IMR-90 (cell line): ENCODE measurements around the gene RIPK4. TPM values are rescaled to one million over a fixed set of nuclear protein-coding genes. Genes with fewer than 3 reads are reported as not detected.

Experiments
- ATAC-seq: fragments of 200-7000 bp; cut with Tn5 transposase; 2 replicates; pipeline ENCODE4 v1.9.1; 2020; ENCODE audit warnings: low read depth, mild to moderate bottlenecking, moderate library complexity
- BruUV-seq: library from RNA; stranded (reverse); fragments of 400-500 nt; replicated peaks from 2 replicates; lab custom pipeline; 2021; lab: Mats Ljungman, UMichigan
- CTCF ChIA-PET: fragments of 300-600 bp; formaldehyde crosslinking; extraction: SDS; loops from one replicate; lab custom pipeline; 2021; ENCODE audit warnings: antibody characterized with exemption; lab: Yijun Ruan, JAX
- POLR2A ChIA-PET: fragments of 300-600 bp; sonication (Branson Sonifier 250); formaldehyde crosslinking; loops from one replicate; lab custom pipeline; 2022; ENCODE audit warnings: antibody characterized with exemption; ENCODE audit not compliant: unreplicated experiment; lab: Charles Lee
- DNase-seq: peaks from one replicate; pipeline ENCODE4 v3.0.0; 2013
- H2AFZ ChIP-seq: replicated peaks from 2 replicates; pipeline ENCODE3; 2013; ENCODE audit warnings: low read length, mild to moderate bottlenecking; ENCODE audit not compliant: poor library complexity
- H2AK5ac ChIP-seq: 2 replicates; pipeline ENCODE4 v1.6.1; 2013; ENCODE audit warnings: low read depth, low read length, inconsistent platforms
- H2AK9ac ChIP-seq: replicated peaks from 2 replicates; pipeline ENCODE3; 2013; ENCODE audit warnings: mild to moderate bottlenecking, low read depth, low read length, moderate library complexity; ENCODE audit not compliant: poor library complexity
- H2BK120ac ChIP-seq: 2 replicates; pipeline ENCODE4 v1.6.1; 2013; ENCODE audit warnings: low read depth, low read length, inconsistent platforms
- H2BK15ac ChIP-seq: 3 replicates; pipeline ENCODE4 v1.6.1; 2013; ENCODE audit warnings: low read depth, low read length, inconsistent platforms
- H2BK20ac ChIP-seq: 2 replicates; pipeline ENCODE4 v1.6.1; 2013; ENCODE audit warnings: low read depth, mild to moderate bottlenecking, inconsistent platforms, low read length, moderate library complexity
- H2BK5ac ChIP-seq: 2 replicates; pipeline ENCODE4 v1.6.1; 2013; ENCODE audit warnings: mild to moderate bottlenecking, low read depth, low read length, inconsistent platforms; ENCODE audit not compliant: poor library complexity, severe bottlenecking
- H3K14ac ChIP-seq: replicated peaks from 2 replicates; pipeline ENCODE4 v1.6.1; 2013; ENCODE audit warnings: low read depth, low read length, inconsistent platforms
- H3K18ac ChIP-seq: 2 replicates; pipeline ENCODE4 v1.6.1; 2013; ENCODE audit warnings: low read depth, low read length, control low read depth
- H3K23ac ChIP-seq: 2 replicates; pipeline ENCODE4 v1.6.1; 2013; ENCODE audit warnings: low read depth, low read length, inconsistent platforms
- H3K27ac ChIP-seq: 2 replicates; pipeline ENCODE4 v1.5.1; 2013; ENCODE audit warnings: mild to moderate bottlenecking, control low read depth, low read length; ENCODE audit not compliant: insufficient read depth
- H3K27me3 ChIP-seq: 2 replicates; pipeline ENCODE4 v1.6.1; 2013; ENCODE audit warnings: low read length; ENCODE audit not compliant: control insufficient read depth, insufficient read depth
- H3K36me3 ChIP-seq: 2 replicates; pipeline ENCODE4 v1.6.1; 2013; ENCODE audit warnings: low read length, mixed read lengths; ENCODE audit not compliant: control insufficient read depth, insufficient read depth
- H3K4ac ChIP-seq: 2 replicates; pipeline ENCODE4 v1.6.1; 2013; ENCODE audit warnings: low read depth, low read length, inconsistent platforms
- H3K4me1 ChIP-seq: 2 replicates; pipeline ENCODE4 v1.6.1; 2013; ENCODE audit warnings: low read length, mixed read lengths; ENCODE audit not compliant: control insufficient read depth, insufficient read depth
- H3K4me2 ChIP-seq: 2 replicates; pipeline ENCODE4 v1.6.1; 2013; ENCODE audit warnings: low read depth, mild to moderate bottlenecking, control low read depth, low read length, moderate library complexity
- H3K4me3 ChIP-seq: 2 replicates; pipeline ENCODE4 v1.5.1; 2013; ENCODE audit warnings: low read depth, mild to moderate bottlenecking, control low read depth, low read length, moderate library complexity; ENCODE audit not compliant: insufficient read depth
- H3K56ac ChIP-seq: 2 replicates; pipeline ENCODE4 v1.6.1; 2013; ENCODE audit warnings: low read length, inconsistent platforms; ENCODE audit not compliant: insufficient read depth; ENCODE audit errors: extremely low read depth
- H3K79me1 ChIP-seq, 2 experiments: 2 replicates each; pipeline ENCODE4 v1.6.1; 2013; ENCODE audit warnings: low read length in 2 of 2, inconsistent platforms in 1 of 2, low read depth in 1 of 2
- H3K9ac ChIP-seq: 2 replicates; pipeline ENCODE4 v1.6.1; 2013; ENCODE audit warnings: low read depth, low read length, control low read depth
- H3K9me1 ChIP-seq: 2 replicates; pipeline ENCODE4 v1.6.1; 2013; ENCODE audit warnings: low read length, inconsistent platforms; ENCODE audit not compliant: insufficient read depth
- H3K9me3 ChIP-seq: 2 replicates; pipeline ENCODE4 v1.6.1; 2013; ENCODE audit warnings: low read length; ENCODE audit not compliant: control insufficient read depth, insufficient read depth
- H4K20me1 ChIP-seq: 2 replicates; pipeline ENCODE4 v1.6.1; 2013; ENCODE audit warnings: low read length, inconsistent platforms; ENCODE audit not compliant: insufficient read depth
- H4K5ac ChIP-seq: 2 replicates; pipeline ENCODE4 v1.6.1; 2013; ENCODE audit warnings: mild to moderate bottlenecking, low read depth, low read length, control low read depth
- H4K8ac ChIP-seq, 2 experiments: 2 replicates each; pipeline ENCODE4 v1.6.1; 2013; ENCODE audit warnings: low read depth in 2 of 2, low read length in 2 of 2, control low read depth in 1 of 2, inconsistent platforms in 1 of 2
- H4K91ac ChIP-seq: 2 replicates; pipeline ENCODE4 v1.6.1; 2013; ENCODE audit warnings: low read depth, low read length, inconsistent platforms; ENCODE audit not compliant: insufficient read depth
- FOS ChIP-seq: fragments of 150-350 bp; IDR thresholded peaks from 2 replicates; pipeline ENCODE4 v1.6.1; 2016; ENCODE audit warnings: low read depth, low read length
- MAFK ChIP-seq: IDR thresholded peaks from 2 replicates; pipeline ENCODE4 v1.6.1; 2012; ENCODE audit warnings: low read depth, low read length, improper control_type of control experiment
- NFE2L2 ChIP-seq: fragments of 150-350 bp; IDR thresholded peaks from 2 replicates; pipeline ENCODE4 v1.6.1; 2016; ENCODE audit warnings: low read depth, mild to moderate bottlenecking, low read length
- WGBS, 2 experiments: methylation state at CpG; one replicate each; pipeline versions ENCODE4 v1.1.5 to v1.1.7; 2013; ENCODE audit warnings: missing lambda C conversion rate in 2 of 2; ENCODE audit not compliant: insufficient read length in 1 of 2; ENCODE audit errors: extremely low coverage in 2 of 2; 5-methylcytosine and 5-hydroxymethylcytosine counted together
- dilution Hi-C: fragments of 300-500 bp; cut with HindIII; formaldehyde crosslinking; loops from one replicate; pipeline ENCODE4 v1.14.3; 2018; ENCODE audit warnings: low sequenced_read_pairs; ENCODE audit not compliant: unreplicated experiment
- in situ Hi-C: fragments of 300-500 bp; cut with MboI; formaldehyde crosslinking; loops from 3 replicates; pipeline ENCODE4 v1.14.3; 2019; ENCODE audit warnings: low sequenced_read_pairs, inconsistent platforms, mixed read lengths
- intact Hi-C: fragments of 100-400 bp; cut with micrococcal nuclease; formaldehyde crosslinking; loops from 2 replicates; pipeline ENCODE4 v1.10.0; 2022
- polyA plus RNA-seq, 3 experiments: library from polyadenylated mRNA; depleted of rRNA; stranded (reverse); fragments of >200 nt; gene quantifications; 2 replicates each; pipeline ENCODE4 v1.2.3, GENCODE V29; 2012; ENCODE audit warnings: low replicate concordance in 1 of 3
- total RNA-seq: library from RNA; depleted of rRNA; stranded (reverse); fragments of >200 nt; gene quantifications from 2 replicates; pipeline ENCODE4 v1.2.3, GENCODE V29; 2012

The RIPK4 gene
- total and polyA plus RNA-seq, 2 of the 4 experiments (the other 2 are of a cell fraction) = under 0.01 to 0.03 TPM

DNA sequence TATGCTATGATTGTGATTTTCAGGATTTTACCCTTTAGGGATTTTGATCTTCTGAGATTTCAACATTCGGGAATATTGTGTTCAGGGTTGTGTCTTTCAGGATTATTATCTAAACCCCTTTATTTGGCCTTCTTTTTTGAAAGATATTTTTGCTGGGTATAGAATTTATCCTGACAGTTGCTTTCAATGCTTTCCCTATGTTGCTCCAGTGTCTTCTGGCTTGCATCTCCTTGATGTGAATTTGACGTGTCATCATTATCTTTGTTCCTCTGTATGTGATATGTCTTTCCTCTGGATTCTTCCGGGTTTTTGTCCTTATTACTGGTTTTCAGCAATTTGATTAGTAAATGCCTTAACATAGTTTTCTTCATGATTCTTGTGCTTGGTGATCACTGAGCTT, 25.9 kb upstream of the RIPK4 start:
- dilution Hi-C loops = no loop called here
- H3K56ac ChIP-seq = no peak overlapping the region

More for the DNA sequence above, 25.9 kb upstream of the RIPK4 start:
- Histone ChIP-seq H2AK5ac (no peak overlapping the region), H2BK5ac (no peak overlapping the region), H4K5ac (no peak overlapping the region), H3K9me3 (peaks cover 4% of the 10 kb centered on the region; the same call in 1 of the 2 replicates), H2AK9ac (no peak overlapping the region), H3K27ac (no peak overlapping the region), H3K4me3 (no peak overlapping the region), H3K79me1 (no peaks in the 10 kb centered on the region), H4K8ac (no peak overlapping the region), H2BK20ac (no peak overlapping the region), H3K9me1 (no peaks in the 10 kb centered on the region; the same call in 1 of the 2 replicates), H2BK15ac (no peak overlapping the region), H2AFZ (no peak overlapping the region), H4K91ac (no peak overlapping the region), H3K9ac (no peak overlapping the region), H3K4ac (no peak overlapping the region), H3K4me1 (no peaks in the 10 kb centered on the region), H3K27me3 (peaks cover 4% of the 10 kb centered on the region), H3K18ac (no peak overlapping the region), H2BK120ac (no peak overlapping the region), H3K4me2 (no peak overlapping the region), H3K23ac (no peak overlapping the region), H3K14ac (no peak overlapping the region), H3K36me3 (peaks cover 1% of the 10 kb centered on the region; the same call in 1 of the 2 replicates), H4K20me1 (no peaks in the 10 kb centered on the region)
- ATAC-seq (no peak), DNase-seq (no peak)
- intact Hi-C loops = no loop called here
- CTCF ChIA-PET = interaction anchor here (0.7 kb wide), 1 partner anchor 9 kb away, joined by 4 read pairs; no protein-coding TSS in a partner anchor
- no CpG with 5 or more reads among the region's 3 CpGs for WGBS, 2 experiments
- no TSS peak for BruUV-seq
- POLR2A ChIA-PET = no interaction called here
- in situ Hi-C loops = loop anchor here (25.0 kb wide), 1 partner anchor 505 kb away; no protein-coding TSS in a partner anchor
- TF ChIP-seq FOS (no peak), MAFK (peak; percentile 64), NFE2L2 (no peak)
